Measurements from ENCODE around the gene PLEKHB1.

GRCh38 chr11:73637012-73637411 lies 9.4 kb upstream of the PLEKHB1 start:
- TF ChIP-seq, protein P1, sequence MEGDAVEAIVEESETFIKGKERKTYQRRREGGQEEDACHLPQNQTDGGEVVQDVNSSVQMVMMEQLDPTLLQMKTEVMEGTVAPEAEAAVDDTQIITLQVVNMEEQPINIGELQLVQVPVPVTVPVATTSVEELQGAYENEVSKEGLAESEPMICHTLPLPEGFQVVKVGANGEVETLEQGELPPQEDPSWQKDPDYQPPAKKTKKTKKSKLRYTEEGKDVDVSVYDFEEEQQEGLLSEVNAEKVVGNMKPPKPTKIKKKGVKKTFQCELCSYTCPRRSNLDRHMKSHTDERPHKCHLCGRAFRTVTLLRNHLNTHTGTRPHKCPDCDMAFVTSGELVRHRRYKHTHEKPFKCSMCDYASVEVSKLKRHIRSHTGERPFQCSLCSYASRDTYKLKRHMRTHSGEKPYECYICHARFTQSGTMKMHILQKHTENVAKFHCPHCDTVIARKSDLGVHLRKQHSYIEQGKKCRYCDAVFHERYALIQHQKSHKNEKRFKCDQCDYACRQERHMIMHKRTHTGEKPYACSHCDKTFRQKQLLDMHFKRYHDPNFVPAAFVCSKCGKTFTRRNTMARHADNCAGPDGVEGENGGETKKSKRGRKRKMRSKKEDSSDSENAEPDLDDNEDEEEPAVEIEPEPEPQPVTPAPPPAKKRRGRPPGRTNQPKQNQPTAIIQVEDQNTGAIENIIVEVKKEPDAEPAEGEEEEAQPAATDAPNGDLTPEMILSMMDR (IDR thresholded peaks at IDR 0.05): no peak
- TF ChIP-seq ZFX (IDR thresholded peaks at IDR 0.05; ENCODE audit: borderline replicate concordance): no peak

Data from 22Rv1 (cell line).